Measurements from ENCODE around the gene FOXP3.
A peak's percentile ranks its signal among the peaks of the same experiment; 100 is the strongest.
"Not testable (repeated sequence)": the region's sequence is repeated elsewhere in the genome, so short reads cannot be mapped to it uniquely, and the experiment has no call there.

The FOXP3 gene, protein sequence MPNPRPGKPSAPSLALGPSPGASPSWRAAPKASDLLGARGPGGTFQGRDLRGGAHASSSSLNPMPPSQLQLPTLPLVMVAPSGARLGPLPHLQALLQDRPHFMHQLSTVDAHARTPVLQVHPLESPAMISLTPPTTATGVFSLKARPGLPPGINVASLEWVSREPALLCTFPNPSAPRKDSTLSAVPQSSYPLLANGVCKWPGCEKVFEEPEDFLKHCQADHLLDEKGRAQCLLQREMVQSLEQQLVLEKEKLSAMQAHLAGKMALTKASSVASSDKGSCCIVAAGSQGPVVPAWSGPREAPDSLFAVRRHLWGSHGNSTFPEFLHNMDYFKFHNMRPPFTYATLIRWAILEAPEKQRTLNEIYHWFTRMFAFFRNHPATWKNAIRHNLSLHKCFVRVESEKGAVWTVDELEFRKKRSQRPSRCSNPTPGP

DNA sequence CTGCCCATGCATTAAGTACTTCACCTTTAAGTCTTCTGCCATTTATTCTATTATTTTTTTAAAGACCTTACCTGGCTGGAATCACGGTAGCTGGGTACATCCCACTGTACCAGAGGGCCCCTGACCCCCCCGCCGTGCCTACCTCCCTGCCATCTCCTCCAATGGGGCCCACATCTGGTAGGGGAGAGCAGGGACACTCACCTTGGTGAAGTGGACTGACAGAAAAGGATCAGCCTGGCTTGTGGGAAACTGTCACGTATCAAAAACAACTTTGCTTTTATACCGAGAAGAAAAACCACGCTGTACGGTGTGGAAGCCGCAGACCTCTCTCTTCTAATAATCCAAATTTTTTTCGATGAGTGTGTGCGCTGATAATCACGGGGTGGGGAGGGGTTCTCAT, at the start of gene FOXP3:
TSS of gene FOXP3 (minus strand) at position 251 of the 400 bp plus-strand sequence. CDS start 6,205 bp downstream, outside the sequence.
- DNase-seq, result no peak
- intact Hi-C loops (cut with DNase I), result no loop called here

- intact Hi-C loops (cut with DNase I), result no loop called here
- no peak for DNase-seq
Measured at GRCh38 chrX:49312176-49312575, 47.7 kb upstream of the FOXP3 start.

DNA sequence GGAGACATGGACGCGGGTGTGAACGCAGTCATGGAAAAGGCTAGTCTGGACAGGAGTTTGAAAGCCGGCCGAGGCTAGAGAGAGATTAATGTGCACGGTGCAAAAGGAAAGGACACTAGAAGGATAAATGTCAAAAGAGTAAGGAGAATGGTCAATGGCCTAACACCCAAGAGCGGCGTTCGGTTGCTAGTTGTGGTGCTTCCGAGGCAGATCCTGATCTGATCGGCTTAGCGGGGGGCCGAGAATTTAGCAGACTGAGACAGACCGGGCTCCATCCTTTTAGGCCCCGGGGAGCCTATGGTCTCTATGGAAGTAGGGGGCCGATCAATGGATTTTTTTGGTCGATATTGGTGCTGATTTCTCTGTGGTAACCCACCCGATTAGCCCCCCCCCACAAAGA, 45.9 kb upstream of the FOXP3 start:
- intact Hi-C loops (cut with DNase I), result no loop called here
- no peak for DNase-seq

- DNase-seq, result no peak
- intact Hi-C loops (cut with DNase I), result no loop called here
Measured at GRCh38 chrX:49309401-49309981, 45.0 kb upstream of the FOXP3 start.

DNA sequence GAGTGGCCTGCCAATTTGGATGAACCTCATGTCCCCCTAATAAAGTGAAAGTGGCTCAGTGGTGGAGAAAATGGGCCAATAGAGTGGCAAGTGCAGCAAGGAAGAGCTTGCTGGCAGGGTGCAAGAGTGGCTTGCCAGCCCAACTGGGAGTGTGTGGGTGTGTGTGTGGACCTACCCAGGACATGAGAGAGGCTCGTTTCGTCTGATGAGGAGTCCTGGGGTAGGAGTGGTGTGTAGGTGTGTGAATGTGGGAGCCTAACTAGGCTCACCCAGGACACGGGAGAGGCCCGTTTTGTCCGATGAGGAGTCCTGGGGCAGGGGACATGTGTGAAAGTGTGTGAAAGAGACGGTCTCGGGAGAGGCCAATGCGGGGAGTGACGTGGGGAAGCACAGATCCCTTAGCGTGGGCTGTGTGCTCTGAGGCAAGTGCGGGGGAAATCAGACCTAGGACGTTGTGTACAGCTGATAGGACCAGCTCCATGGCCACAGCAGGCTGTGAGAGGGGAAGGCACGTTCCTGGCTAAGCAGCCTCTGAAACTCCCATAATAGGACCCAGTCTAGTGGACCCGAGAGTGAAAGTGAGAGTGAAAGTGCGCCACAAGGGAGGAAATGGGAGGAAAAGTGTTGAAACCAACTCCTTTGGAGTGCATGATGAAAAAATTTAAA, 44.2 kb upstream of the FOXP3 start:
- intact Hi-C loops (cut with DNase I), result no loop called here
- peak in 2 of 42 donors; percentile 10 to 44 for DNase-seq

- DNase-seq; intact Hi-C loops (cut with DNase I): not testable (repeated sequence)
Measured at GRCh38 chrX:49307775-49308174, 43.3 kb upstream of the FOXP3 start.

DNA sequence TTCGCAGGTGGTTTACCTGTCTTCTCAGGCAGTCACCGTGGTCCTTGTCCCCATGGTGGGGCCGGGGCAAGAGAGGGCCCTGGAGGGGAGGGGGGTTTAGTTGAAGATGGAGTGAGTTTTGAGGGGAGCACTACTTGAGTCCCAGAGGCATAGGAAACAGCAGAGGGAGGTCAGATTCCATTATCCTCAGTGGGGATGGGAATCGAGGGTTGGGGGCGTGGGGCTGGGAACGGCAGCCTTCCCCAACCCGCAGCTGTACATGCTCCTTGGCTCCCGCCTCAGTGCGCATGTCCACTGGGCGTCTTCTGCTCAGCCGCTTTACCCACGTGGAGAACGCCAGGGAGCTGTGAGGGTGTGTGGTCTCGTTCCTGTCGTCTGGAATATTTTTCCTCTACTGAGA, 38.8 kb upstream of the FOXP3 start, which contains the start of gene GAGE10:
TSS of gene GAGE10 (plus strand) at position 301 of the 400 bp plus-strand sequence. CDS start 1,214 bp downstream, outside the sequence.
- DNase-seq, result no peak
- intact Hi-C loops (cut with DNase I), result no loop called here

DNA sequence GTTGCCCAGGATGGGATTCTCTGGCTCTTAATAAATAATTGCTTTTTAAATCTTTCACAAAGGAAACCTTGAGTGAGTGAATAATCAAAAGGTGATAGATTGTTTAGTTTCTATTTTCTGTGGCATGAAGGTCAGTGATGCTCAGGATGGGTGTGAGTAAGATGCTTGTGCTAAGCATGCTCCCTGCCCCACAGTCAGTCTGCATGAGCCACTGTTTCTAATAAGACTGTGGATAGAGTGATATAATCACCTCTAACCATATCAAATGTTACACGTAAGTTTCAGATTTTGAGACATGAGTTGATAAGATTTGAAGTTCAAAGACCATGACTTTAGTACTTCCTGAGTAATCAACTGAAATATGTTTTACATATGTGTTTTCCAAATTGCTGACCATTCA, 36.2 kb upstream of the FOXP3 start:
- intact Hi-C loops (cut with DNase I), result no loop called here

DNA sequence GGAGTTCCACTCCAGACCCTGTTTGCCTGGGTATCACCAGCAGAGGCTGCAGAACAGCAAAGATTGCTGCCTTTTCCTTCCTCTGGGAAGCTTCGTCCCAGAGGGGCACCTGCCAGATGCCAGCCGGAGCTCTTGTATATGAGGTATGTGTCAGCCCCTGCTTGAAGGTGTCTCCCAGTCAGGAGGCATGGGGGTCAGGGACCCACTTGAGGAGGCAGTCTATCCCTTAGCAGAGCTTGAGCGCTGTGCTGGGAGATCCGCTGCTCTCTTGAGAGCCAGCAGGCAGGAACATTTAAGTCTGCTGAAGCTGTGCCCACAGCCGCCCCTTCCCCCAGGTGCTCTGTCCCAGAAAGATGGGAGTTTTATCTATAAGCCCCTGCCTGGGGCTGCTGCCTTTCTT, 34.8 kb upstream of the FOXP3 start:
- intact Hi-C loops (cut with DNase I), result not testable (repeated sequence)

More for the DNA sequence above, 36.2 kb upstream of the FOXP3 start:
- no peak for DNase-seq

GRCh38 chrX:49292400-49293362, 28.2 kb upstream of the FOXP3 start:
- no peak for DNase-seq
- intact Hi-C loops (cut with DNase I), result no loop called here

More for the DNA sequence above, 34.8 kb upstream of the FOXP3 start:
- DNase-seq, result not testable (repeated sequence)

DNA sequence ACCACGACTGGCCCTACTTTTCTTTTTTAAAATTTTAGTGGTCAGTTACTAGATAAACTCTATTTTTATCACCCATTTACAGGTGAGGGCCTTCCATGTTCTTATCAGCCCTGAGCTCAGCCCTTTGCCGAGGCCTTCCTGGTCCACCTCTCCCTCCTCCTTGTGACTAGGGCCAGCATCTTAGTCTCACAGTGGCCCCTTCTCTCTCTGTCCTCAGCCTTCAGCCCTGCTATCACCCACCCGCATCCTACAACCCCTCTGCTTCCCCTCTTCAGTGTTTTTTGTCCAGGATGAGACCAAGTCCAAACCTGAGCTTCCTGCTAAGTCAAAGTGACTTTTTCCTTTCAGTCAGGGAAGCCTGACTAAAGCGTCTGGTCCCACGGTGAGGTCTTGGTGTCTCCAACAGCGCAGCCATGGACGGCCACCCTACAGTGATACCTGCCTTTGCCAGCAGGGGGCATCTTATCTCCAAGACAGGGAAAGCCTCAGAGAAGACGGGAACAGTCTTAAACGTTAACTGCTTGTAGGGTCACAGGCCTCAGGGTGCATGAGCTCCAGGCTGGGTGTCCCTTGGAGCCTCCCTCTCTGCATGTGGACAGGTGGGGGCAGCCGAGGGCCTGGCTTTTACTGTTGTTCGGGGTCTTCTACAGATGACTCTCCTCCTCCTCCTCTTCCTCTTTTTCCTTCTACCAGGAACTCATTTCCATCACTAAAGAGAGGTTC, 27.3 kb upstream of the FOXP3 start:
- peak in 36 of 42 donors; percentile 16 to 79 (median 54) for DNase-seq
- intact Hi-C loops (cut with DNase I), result no loop called here

- intact Hi-C loops (cut with DNase I), result no loop called here
Measured at GRCh38 chrX:49290215-49290614, 25.7 kb upstream of the FOXP3 start.

GRCh38 chrX:49287665-49288064, 23.2 kb upstream of the FOXP3 start:
- no peak for DNase-seq
- intact Hi-C loops (cut with DNase I), result no loop called here

More at GRCh38 chrX:49290215-49290614, 25.7 kb upstream of the FOXP3 start:
- DNase-seq, result no peak

- intact Hi-C loops (cut with DNase I), result no loop called here
Measured at GRCh38 chrX:49286581-49286980, 22.1 kb upstream of the FOXP3 start.

DNA sequence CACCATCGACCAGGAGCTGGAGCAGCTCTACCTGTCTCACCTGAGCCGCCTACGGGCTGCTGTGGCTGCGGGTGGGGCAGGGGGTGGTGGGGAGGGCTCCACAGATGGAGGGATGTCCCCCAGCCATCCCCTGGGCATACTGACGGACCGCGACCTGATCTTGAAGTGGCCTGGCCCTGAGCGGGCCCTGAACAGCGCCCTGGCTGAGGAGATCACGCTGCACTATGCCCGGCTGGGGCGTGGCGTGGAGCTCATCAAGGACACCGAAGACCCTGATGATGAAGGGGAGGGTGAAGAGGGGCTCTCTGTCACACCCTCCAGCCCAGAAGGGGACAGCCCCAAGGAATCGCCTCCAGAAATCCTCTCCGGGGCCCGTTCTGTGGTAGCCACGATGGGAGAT, 21.6 kb upstream of the FOXP3 start:
- peak in 1 of 42 donors; percentile 20 for DNase-seq
- intact Hi-C loops (cut with DNase I), result no loop called here

More at GRCh38 chrX:49286581-49286980, 22.1 kb upstream of the FOXP3 start:
- peak in 1 of 42 donors; percentile 30 for DNase-seq

- no peak for DNase-seq
- intact Hi-C loops (cut with DNase I), result no loop called here
Measured at GRCh38 chrX:49284212-49284611, 19.7 kb upstream of the FOXP3 start.

- DNase-seq, result peak in 10 of 42 donors; percentile 16 to 55 (median 31)
- intact Hi-C loops (cut with DNase I), result no loop called here
Measured at GRCh38 chrX:49282647-49283011, 18.1 kb upstream of the FOXP3 start.

DNA sequence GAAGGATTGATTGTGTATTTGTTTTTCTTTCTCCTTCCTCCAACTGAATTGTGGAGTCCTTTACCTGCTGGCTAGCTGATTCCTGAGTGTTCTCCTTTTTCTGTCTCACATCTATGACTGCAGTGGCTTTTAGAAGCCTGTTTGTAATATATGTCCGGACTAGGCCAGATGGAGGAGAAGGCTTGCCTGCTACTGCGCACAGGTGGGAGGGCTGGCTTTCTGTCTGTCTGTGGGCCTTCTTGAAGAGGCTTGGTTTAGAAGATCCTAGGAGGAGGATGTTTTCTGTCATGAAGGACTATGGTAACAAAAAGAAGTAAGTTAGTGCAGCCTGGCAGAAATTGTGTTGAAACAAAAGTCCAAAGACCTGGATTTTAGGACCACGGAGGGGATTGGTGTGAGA, 13.6 kb upstream of the FOXP3 start:
- DNase-seq, result peak in 1 of 42 donors; percentile 12
- intact Hi-C loops (cut with DNase I), result no loop called here
